ENCODE data around the gene RFT1. TPM values are rescaled to one million over a fixed set of nuclear protein-coding genes. Genes with fewer than 3 reads are reported as not detected.

Gene RFT1
- total RNA-seq, 1 donor from 2014 or later = 8.5 TPM

- DNase-seq = peak; percentile 67
- intact Hi-C loops (cut with micrococcal nuclease) = no loop called here
- peak; percentile 35 for ATAC-seq
Measured at GRCh38 chr3:53046171-53047170, 83.8 kb downstream of the RFT1 start.

DNA sequence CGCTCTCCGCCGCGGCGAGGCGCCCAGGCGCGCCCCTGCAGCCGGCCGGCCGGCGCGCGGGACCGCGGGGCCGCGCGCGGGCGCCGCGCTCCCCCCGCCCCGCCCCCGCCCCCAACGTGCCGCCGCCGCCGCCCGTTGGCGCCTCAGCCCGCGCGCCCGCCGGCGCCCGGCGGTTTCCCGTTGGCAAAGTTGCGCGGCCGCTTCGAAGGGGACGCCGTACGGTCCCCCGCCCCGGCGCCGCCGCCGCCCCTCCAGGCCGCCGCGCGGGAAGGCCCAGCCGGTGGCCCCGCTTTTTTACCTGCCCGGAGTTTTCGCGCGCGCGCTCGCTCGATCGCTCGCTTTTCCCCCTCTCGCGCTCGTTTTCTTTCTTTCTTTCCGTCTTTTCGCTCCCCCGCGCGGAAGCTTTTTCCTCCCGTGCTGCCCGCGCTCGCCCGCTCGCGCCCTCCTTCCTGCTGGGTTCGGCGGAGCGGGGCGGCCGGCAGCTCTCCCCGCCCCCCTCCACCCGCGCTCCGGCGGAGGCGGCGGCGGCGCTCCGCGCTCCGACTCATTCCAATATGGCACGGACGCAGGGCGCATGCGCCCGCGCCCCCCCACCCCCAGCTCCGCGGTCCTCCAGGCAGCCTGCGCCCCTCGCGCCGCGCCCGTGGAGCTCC lies 84.6 kb downstream of the RFT1 start, which contains the start of gene SFMBT1:
TSS of gene SFMBT1 (minus strand) at position 556 of the 653 bp plus-strand sequence. CDS start 76,945 bp downstream, outside the sequence.
- ATAC-seq (peak; percentile 84), DNase-seq (peak; percentile 87)

DNA sequence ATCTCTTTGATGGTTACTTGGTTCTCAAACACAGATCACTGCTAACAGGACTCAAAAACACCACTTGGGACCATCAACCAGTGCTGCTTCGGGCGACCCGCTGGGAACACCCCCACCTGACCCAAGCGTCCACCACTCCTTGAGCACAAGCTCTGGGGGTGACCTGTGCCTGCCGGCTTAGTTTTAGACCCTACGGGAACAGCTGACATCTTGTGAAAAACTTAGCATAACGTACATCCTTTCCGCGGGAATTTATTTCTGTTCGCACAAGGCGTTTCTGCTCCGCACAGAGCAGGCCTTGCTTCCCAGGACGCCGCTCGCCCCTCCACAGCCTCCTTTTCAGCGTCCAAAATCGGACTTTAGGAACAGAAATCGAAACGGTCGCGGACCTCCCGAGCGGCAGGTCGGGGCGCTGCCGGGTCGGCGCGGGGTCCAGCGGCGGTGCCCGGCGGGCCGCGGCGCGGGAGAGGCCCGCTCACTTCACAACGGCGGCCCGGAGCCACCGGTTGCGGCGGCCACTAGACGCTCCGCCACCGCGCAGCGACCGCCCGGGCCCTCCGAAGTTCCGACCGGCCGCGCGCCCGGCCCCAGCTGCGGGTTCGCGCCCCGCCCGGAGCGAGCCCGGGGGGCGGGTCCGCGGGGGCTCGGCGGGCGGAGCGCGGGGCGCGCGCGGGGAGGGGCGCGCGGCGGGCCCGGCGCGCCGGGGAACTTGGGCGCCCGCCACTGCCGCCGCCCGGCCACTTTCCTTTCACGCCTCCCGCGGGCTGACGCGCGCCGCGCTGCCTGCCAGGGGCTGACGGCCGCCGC lies 85.3 kb downstream of the RFT1 start:
- intact Hi-C loops (cut with micrococcal nuclease) = no loop called here
- peak; percentile 69 for ATAC-seq
- peak; percentile 85 for DNase-seq

More for the DNA sequence above, 84.6 kb downstream of the RFT1 start, which contains the start of gene SFMBT1:
- intact Hi-C loops (cut with micrococcal nuclease) = no loop called here

DNA sequence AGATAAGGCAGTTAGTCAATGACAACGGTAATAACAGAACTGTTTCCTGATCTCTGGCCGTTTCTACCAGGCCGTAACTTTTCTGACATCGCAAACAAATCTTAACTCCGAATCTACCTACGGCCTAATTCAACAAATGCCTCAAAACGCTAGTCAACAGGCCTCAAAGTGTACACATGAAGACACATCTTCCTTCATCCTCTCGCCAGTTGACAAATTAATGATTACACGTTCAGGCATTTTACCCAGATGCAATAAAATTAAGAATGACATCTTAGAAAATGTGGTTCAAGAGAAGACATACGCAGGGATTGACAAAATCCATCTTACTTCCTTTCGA lies 85.9 kb downstream of the RFT1 start:
- no peak for DNase-seq

GRCh38 chr3:53043738-53044137 lies 86.5 kb downstream of the RFT1 start:
- DNase-seq = no peak
- intact Hi-C loops (cut with micrococcal nuclease) = no loop called here
- ATAC-seq = no peak

More for the DNA sequence above, 85.9 kb downstream of the RFT1 start:
- no peak for ATAC-seq
- intact Hi-C loops (cut with micrococcal nuclease) = no loop called here

DNA sequence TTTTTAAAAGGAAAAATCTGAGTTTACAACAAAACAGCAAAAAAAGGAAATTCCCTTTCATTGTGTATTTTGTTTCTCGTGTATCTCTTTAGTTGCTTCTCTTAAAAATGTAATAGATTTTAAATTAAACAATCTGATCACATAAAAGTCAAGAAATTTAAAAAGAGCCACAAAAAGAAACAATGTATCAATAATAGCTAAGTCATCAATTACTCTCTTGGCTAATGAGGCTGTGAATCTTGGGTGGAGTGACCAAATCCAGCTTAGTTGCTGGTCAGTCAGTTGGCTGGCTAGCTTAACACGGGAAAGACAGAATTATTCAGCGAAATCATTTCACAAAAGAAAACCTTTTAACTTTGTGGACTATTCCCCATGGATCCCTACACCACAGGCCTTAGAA lies 87.6 kb downstream of the RFT1 start:
- ATAC-seq (no peak), DNase-seq (no peak)
- intact Hi-C loops (cut with micrococcal nuclease) = no loop called here

- no peak for DNase-seq
- intact Hi-C loops (cut with micrococcal nuclease) = no loop called here
- ATAC-seq = no peak
Measured at GRCh38 chr3:53040351-53040820, 89.8 kb downstream of the RFT1 start.

GRCh38 chr3:53039376-53039752 lies 90.9 kb downstream of the RFT1 start:
- ATAC-seq (no peak), DNase-seq (no peak)
- intact Hi-C loops (cut with micrococcal nuclease) = no loop called here

DNA sequence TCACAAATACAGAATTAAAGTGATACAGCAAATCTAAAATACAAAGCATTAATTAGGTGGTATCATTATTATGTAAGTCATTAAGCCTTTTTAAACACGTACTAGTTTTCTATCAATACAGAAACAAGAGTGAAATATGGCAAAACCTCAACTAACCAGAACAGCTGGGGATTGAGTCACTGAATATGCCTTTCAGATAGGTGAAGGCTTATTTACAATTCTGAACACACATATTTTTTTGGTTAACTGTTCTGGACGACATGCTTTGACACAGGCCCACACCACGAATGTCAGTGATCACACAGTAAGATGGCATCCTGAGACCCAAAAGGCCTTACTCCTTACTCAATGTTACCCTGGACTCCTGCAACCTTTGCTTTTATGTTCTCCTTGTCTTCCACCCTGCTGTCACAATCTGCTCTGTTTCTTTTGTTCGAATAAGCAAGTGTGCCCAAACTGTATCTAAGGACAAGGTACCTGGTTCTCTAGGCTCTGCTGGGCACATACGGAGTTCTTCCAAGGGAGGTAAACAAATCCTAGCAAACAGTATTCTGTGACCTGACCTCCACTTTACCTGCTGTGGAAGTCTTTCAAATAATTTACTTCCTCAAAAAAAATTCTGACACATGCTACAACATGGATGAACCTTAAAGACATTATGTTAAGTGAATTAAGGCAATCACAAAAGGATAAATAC lies 91.4 kb downstream of the RFT1 start:
- no peak for ATAC-seq
- intact Hi-C loops (cut with micrococcal nuclease) = no loop called here
- DNase-seq = no peak

Other genes with a start within 250 kb of the RFT1 start
- gene STIMATE, start 232.9 kb downstream of the RFT1 start, total RNA-seq = 9.0 TPM
- gene SFMBT1, start 84.4 kb downstream of the RFT1 start, total RNA-seq = 20.0 TPM
- gene PRKCD, start 30.8 kb upstream of the RFT1 start, total RNA-seq = 13.2 TPM
- gene TKT, start 125.6 kb upstream of the RFT1 start, total RNA-seq = 41.6 TPM
- 21.5 TPM for gene DCP1A, start 217.1 kb upstream of the RFT1 start, total RNA-seq

All from left ventricle myocardium superior (tissue), 1 donor.